Left ventricle myocardium superior (tissue), 1 donor: ENCODE data around the gene LLPH. TPM values are rescaled to one million over a fixed set of nuclear protein-coding genes. Genes with fewer than 3 reads are reported as not detected.
A peak's percentile ranks its signal among the peaks of the same experiment; 100 is the strongest.
"Not testable (repeated sequence)": the region's sequence is repeated elsewhere in the genome, so short reads cannot be mapped to it uniquely, and the experiment has no call there.

Experiments
- ATAC-seq: fragments of 200-7000 bp; cut with Tn5 transposase; one replicate; pipeline ENCODE4 v1.9.1; 2020; ENCODE audit warnings: mild to moderate bottlenecking, moderate library complexity
- DNase-seq: peaks from one replicate; pipeline ENCODE4 v3.0.0-alpha.2; 2020
- intact Hi-C: fragments of 100-400 bp; cut with micrococcal nuclease; formaldehyde crosslinking; loops from one replicate; pipeline ENCODE4 v1.11.0; 2022
- long read RNA-seq: library from polyadenylated mRNA; unstranded; transcript quantifications from one replicate; pipeline ENCODE4 v2.0.0, GENCODE V29; 2021
- total RNA-seq: library from RNA; stranded (reverse); fragmentation: NEBNext Ultra II Directional; extraction: Animal tissue kit (Norgen Biotek cat#: 25700); gene quantifications from one replicate; pipeline ENCODE4 v1.2.1, GENCODE V29; 2021
- donor health status: DM: no; HTN: yes; CAD: no; lungs with severe emphysema.

Gene LLPH
- 16.5 TPM for total RNA-seq
- long read RNA-seq, full-length matches to known transcripts: 15 of 17 reads
- long read RNA-seq, partial matches to known transcripts: 0 of 17 reads
- long read RNA-seq, other reads (novel, unspliced or antisense): 2 of 17 reads

GRCh38 chr12:66130267-66131066 lies at the start of gene LLPH:
Gene LLPH, minus strand, starts transcription at chr12:66130750. Its CDS starts 1,644 bp downstream, at chr12:66129106.
- peak; percentile 96 for ATAC-seq

DNA sequence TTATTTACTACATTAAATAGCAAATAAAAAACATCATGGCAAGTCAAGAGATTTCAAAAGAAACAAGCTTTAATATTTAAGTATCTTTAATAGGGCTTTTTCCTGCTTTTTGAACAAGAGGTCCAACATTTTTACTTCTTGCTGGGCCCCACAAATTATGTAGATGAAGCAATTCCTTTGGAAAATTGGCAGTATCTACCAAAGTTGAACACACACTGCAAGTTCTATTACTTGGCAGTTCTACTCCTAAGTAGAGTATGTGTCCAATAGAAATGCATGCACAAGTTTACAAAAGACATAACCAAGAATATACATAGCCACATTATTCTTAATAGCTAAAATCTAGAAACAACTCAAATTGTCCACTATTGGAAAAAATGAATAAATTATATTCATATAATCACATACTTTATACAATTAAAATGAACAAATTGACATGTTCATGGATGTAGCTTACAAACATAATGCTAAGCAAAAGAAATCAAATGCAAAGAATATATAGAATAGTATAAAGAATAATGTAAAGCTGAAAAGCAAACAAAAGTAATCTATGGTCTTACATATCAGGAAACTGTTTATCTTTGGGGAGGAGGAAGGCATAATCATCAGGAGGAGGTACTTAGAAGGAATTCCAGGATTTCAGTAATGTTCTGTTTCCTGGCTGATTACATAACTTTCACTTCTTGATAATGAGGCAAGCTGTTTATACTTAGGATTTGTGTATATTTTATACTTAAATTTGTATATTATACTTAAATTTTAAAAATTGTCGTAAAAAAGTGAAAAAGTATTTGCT lies 45.8 kb upstream of the LLPH start:
- ATAC-seq: no peak
- no peak for DNase-seq
- intact Hi-C loops: no loop called here

More at GRCh38 chr12:66130267-66131066, at the start of gene LLPH:
- intact Hi-C loops: no loop called here
- DNase-seq: peak; percentile 93

DNA sequence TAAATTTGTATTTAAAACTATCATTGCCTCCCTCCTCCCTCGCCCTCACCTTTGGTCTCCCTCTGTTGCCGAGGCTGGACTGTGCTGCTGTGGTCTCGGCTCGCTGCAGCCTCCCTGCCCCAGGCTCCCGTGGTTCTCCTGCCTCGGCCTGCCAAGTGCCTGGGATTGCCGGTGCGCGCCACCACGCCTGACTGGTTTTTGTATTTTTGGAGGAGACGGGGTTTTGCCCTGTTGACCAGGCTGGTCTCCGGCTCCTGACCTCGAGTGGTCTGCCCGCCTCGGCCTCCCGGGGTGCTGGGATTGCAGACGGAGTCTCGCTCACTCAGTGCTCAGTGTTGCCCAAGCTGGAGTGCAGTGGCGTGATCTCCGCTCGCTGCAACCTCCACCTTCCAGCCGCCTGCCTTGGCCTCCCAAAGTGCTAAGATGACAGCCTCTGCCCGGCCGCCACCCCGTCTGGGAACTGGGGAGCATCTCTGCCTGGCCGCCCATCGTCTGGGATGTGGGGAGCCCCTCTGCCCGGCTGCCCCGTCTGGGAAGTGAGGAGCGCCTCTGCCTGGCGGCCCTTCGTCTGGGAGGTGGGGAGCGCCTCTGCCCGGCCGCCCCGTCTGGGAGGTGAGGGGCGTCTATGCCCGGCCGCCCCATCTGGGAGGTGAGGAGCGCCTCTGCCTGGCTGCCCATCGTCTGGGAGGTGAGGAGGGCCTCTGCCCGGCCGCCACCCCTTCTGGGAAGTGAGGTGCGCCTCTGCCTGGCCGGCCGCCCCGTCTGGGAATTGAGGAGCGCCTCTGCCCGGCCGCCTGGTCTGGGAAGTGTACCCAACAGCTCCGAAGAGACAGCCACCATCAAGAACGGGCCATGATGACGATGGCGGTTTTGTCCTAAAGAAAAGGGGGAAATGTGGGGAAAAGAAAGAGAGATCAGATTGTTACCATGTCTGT lies 44.1 kb upstream of the LLPH start:
- ATAC-seq, intact Hi-C loops: not testable (repeated sequence)

DNA sequence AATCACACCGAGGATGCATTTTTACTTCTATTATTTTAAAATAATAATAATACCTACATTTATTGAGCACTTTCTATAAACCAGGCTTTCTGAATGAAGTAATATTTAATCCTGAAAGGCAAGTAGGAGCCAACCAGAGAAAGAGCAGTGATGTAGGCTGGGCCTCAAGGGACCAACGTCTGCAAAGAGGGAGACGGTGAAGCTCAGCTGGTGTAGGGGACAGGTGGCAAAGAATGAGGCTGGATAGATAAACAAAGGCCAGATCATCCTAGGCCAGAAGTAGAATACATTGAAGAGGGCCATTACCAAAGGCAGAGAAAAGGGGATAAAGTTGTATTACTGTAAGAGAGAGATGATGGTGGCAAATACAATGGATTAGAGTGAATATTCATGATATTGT lies 40.1 kb upstream of the LLPH start:
- intact Hi-C loops: no loop called here
- DNase-seq (no peak), ATAC-seq (no peak)

More for the DNA sequence above, 44.1 kb upstream of the LLPH start:
- DNase-seq: not testable (repeated sequence)

DNA sequence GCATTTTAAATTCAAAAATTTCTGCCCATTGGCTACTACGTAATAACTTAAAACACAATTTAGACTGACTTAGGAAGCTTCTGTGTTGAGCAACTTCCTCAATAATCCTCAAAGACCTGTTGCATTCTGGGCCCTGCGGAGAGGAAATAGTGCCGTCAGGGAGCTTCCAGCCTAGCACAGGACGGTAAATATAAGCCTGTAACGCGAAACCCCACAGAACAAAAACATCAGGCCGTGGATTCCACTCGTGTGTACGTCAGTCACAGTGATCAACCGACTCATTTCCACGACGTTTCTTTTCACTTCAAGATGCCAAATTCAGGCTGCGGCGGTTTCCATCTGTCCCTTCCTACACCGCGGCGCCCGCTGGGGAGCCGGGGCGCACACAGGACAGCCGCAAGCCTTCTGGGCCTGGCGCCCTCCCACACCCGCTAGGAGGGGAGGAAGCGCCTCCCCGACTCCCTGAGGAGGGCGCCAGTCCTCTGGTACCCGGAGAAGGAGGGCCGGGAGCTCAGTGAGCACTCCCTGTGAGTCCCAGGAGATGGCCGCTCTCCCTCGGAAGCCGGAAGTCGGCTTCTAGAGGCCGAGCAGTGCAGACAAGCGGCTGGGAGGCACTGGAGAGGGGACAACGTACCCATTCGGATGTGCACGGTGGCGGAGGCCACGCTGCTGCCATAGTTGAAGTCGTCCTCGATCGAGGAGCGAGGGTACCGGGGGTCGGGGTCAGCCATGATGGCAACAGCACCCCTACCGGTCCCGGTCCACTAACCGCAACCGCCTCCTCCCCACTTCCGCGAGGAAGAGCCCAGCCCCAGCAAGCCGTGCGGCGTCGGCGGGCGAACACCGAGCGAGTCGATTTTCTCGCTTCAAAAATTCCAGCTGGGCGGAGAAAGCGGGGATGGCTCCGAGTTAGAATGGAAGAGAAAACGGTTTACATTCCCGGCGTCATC lies 38.9 kb upstream of the LLPH start, which contains the start of gene TMBIM4:
TSS of gene TMBIM4 (minus strand) at position 776 of the 950 bp plus-strand sequence. CDS start at position 731, 45 bp downstream.
- DNase-seq (peak; percentile 91), ATAC-seq (peak; percentile 97)
- intact Hi-C loops: loop anchor here (10.0 kb wide), 1 partner anchor 65 kb away; no protein-coding TSS in a partner anchor

- no peak for ATAC-seq
- intact Hi-C loops: loop anchor here (10.0 kb wide), 1 partner anchor 66 kb away; no protein-coding TSS in a partner anchor
- DNase-seq: no peak
Measured at GRCh38 chr12:66168410-66168809, 37.9 kb upstream of the LLPH start.

GRCh38 chr12:66166561-66166960 lies 36.0 kb upstream of the LLPH start:
- ATAC-seq: no peak
- intact Hi-C loops: loop anchor here (10.0 kb wide), 1 partner anchor 68 kb away; no protein-coding TSS in a partner anchor
- no peak for DNase-seq

GRCh38 chr12:66165141-66165540 lies 34.6 kb upstream of the LLPH start:
- ATAC-seq (no peak), DNase-seq (no peak)
- intact Hi-C loops: loop anchor here (10.0 kb wide), 1 partner anchor 70 kb away; no protein-coding TSS in a partner anchor

GRCh38 chr12:66164349-66164821 lies 33.8 kb upstream of the LLPH start:
- no peak for DNase-seq
- intact Hi-C loops: loop anchor here (10.0 kb wide), 1 partner anchor 70 kb away; no protein-coding TSS in a partner anchor
- ATAC-seq: no peak

GRCh38 chr12:66163289-66163688 lies 32.7 kb upstream of the LLPH start:
- ATAC-seq (no peak), DNase-seq (no peak)
- intact Hi-C loops: loop anchor here (10.0 kb wide), 1 partner anchor 72 kb away; no protein-coding TSS in a partner anchor

DNA sequence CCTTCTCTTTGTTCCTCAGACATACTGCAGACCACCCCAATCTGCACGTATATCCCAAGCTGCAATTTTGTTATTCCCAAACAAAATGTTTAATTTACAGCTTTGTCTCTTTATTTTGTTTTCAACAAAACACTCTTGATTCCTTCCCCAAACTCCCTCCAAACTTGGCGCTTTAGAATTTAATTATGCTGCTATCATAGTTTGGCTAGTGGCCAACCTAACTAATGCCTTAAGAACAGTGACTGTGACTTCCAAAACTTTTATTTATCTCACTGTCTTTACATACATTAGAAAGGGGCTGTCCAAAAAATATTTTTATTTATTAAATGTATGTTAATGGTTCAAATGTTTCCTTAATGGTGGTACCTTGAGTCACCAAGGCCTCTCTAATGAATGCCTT lies 32.2 kb upstream of the LLPH start:
- ATAC-seq (no peak), DNase-seq (no peak)
- intact Hi-C loops: loop anchor here (10.0 kb wide), 1 partner anchor 72 kb away; no protein-coding TSS in a partner anchor

- ATAC-seq (no peak), DNase-seq (no peak)
- intact Hi-C loops: loop anchor here (10.0 kb wide), 1 partner anchor 74 kb away; no protein-coding TSS in a partner anchor
Measured at GRCh38 chr12:66160704-66161103, 30.2 kb upstream of the LLPH start.

- DNase-seq (no peak), ATAC-seq (no peak)
- intact Hi-C loops: no loop called here
Measured at GRCh38 chr12:66159123-66159522, 28.6 kb upstream of the LLPH start.

DNA sequence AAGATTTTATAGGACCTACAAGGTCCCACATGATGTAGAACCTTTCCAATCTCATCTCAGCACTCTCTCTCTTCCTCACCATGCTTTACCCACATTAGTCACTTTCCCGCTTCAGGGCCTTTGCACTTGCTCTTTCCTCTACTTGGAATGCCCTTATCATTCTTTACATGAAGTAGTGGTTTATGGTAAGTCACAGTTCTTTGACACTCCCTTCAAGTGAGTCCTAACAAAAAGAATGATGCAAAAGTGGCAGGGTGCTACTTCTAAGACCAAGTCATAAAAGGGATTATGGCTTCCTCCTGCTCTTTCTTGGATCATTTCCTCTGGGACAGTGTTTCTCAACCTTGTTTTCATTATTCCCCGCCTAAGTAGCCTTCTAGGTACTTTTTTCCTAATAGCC lies 26.1 kb upstream of the LLPH start:
- ATAC-seq (no peak), DNase-seq (no peak)
- intact Hi-C loops: no loop called here

- intact Hi-C loops: no loop called here
- peak; percentile 43 for ATAC-seq
- DNase-seq: no peak
Measured at GRCh38 chr12:66154776-66155175, 24.2 kb upstream of the LLPH start.

- DNase-seq: no peak
- ATAC-seq: no peak
- intact Hi-C loops: no loop called here
Measured at GRCh38 chr12:66152732-66153131, 22.2 kb upstream of the LLPH start.
